GM23338 (cell line): ENCODE measurements around the gene GZMH. TPM values are rescaled to one million over a fixed set of nuclear protein-coding genes. Genes with fewer than 3 reads are reported as not detected.

Source experiments
- ATAC-seq: fragments of 200-7000 bp; cut with Tn5 transposase; 3 replicates; pipeline ENCODE4 v1.9.1; 2020
- DNase-seq: peaks from one replicate; pipeline ENCODE4 v3.0.0-alpha.2; 2015; ENCODE audit warnings: low spot score
- H2AFZ ChIP-seq: fragments of 200-600 bp; sonication (generic); 2 replicates; pipeline ENCODE4 v1.8.0; 2016; ENCODE audit warnings: antibody characterized with exemption, mild to moderate bottlenecking, moderate library complexity
- H3F3A ChIP-seq: fragments of 200-600 bp; sonication (generic); replicated peaks from 2 replicates; pipeline ENCODE4 v1.8.0; 2017; ENCODE audit warnings: antibody characterized with exemption, mixed run types, low read depth
- H3K27ac ChIP-seq: fragments of 200-600 bp; sonication (generic); 2 replicates; pipeline ENCODE4 v1.6.1; 2016; ENCODE audit warnings: low read depth
- H3K27me3 ChIP-seq: fragments of 200-600 bp; sonication (generic); 2 replicates; pipeline ENCODE4 v1.8.0; 2016; ENCODE audit warnings: mild to moderate bottlenecking, mixed run types, moderate library complexity; ENCODE audit not compliant: insufficient read depth
- H3K36me3 ChIP-seq: fragments of 200-600 bp; sonication (generic); 2 replicates; pipeline ENCODE4 v1.8.0; 2016; ENCODE audit warnings: mild to moderate bottlenecking; ENCODE audit not compliant: insufficient read depth
- H3K4me1 ChIP-seq: fragments of 200-600 bp; sonication (generic); 2 replicates; pipeline ENCODE4 v1.8.0; 2016; ENCODE audit warnings: mild to moderate bottlenecking, moderate library complexity; ENCODE audit not compliant: insufficient read depth
- H3K4me2 ChIP-seq: fragments of 200-600 bp; sonication (generic); 2 replicates; pipeline ENCODE4 v1.7.1; 2017; ENCODE audit warnings: mixed run types
- H3K4me3 ChIP-seq: fragments of 200-600 bp; sonication (generic); 2 replicates; pipeline ENCODE4 v1.6.1; 2016; ENCODE audit warnings: mixed run types
- H3K79me2 ChIP-seq: fragments of 200-600 bp; sonication (generic); replicated peaks from 2 replicates; pipeline ENCODE4 v1.8.0; 2017; ENCODE audit warnings: mild to moderate bottlenecking; ENCODE audit not compliant: insufficient read depth
- H3K9me2 ChIP-seq: fragments of 200-600 bp; sonication (generic); 2 replicates; pipeline ENCODE4 v1.8.0; 2017; ENCODE audit not compliant: insufficient read depth
- H4K20me1 ChIP-seq: fragments of 200-600 bp; sonication (generic); replicated peaks from 2 replicates; pipeline ENCODE4 v1.8.0; 2017; ENCODE audit warnings: mild to moderate bottlenecking; ENCODE audit not compliant: insufficient read depth
- H3K27ac Mint-ChIP-seq: 2 replicates; pipeline ENCODE4 v1.8.0; 2020; ENCODE audit warnings: inconsistent platforms, mild to moderate bottlenecking, moderate library complexity, mixed read lengths
- H3K27me3 Mint-ChIP-seq: 3 replicates; pipeline ENCODE4 v1.8.0; 2022; ENCODE audit warnings: low read depth, mild to moderate bottlenecking, moderate library complexity, mixed read lengths, inconsistent platforms; ENCODE audit not compliant: insufficient read depth, poor library complexity
- H3K36me3 Mint-ChIP-seq: 3 replicates; pipeline ENCODE4 v1.8.0; 2021; ENCODE audit warnings: low read depth, mild to moderate bottlenecking, inconsistent platforms, moderate library complexity, mixed read lengths
- H3K4me1 Mint-ChIP-seq: 3 replicates; pipeline ENCODE4 v1.8.0; 2020; ENCODE audit warnings: mild to moderate bottlenecking, inconsistent platforms, mixed read lengths
- H3K4me3 Mint-ChIP-seq: 3 replicates; pipeline ENCODE4 v1.8.0; 2021; ENCODE audit warnings: moderate library complexity, mild to moderate bottlenecking, inconsistent platforms, mixed read lengths
- H3K9me3 Mint-ChIP-seq: 3 replicates; pipeline ENCODE4 v1.8.0; 2020; ENCODE audit warnings: moderate library complexity, mild to moderate bottlenecking, inconsistent platforms, mixed read lengths
- CREB1 ChIP-seq: fragments of 250-450 bp; sonication (Bioruptor Pico); IDR thresholded peaks from 2 replicates; pipeline ENCODE4 v1.5.0; 2020; ENCODE audit warnings: low read depth, mild to moderate bottlenecking, moderate library complexity
- EZH2phosphoT487 ChIP-seq: fragments of 200-600 bp; sonication (generic); IDR thresholded peaks from one replicate; pipeline ENCODE4 v1.8.1; 2018; ENCODE audit warnings: antibody characterized with exemption; ENCODE audit not compliant: unreplicated experiment
- JUNB ChIP-seq: IDR thresholded peaks from one replicate; pipeline ENCODE4 v1.6.1; 2016; ENCODE audit warnings: antibody characterized with exemption; ENCODE audit not compliant: unreplicated experiment
- NANOG ChIP-seq: IDR thresholded peaks from 2 replicates; pipeline ENCODE4 v1.6.1; 2016; ENCODE audit warnings: antibody characterized with exemption, borderline replicate concordance
- POLR2AphosphoS5 ChIP-seq: IDR thresholded peaks from 2 replicates; pipeline ENCODE4 v1.6.1; 2016; ENCODE audit warnings: antibody characterized with exemption, low read depth
- ZNF114 ChIP-seq: fragments of 250-450 bp; sonication (Bioruptor Pico); IDR thresholded peaks from 2 replicates; pipeline ENCODE4 v1.5.0; 2020; ENCODE audit warnings: mild to moderate bottlenecking, moderate library complexity
- ZNF331 ChIP-seq: fragments of 250-450 bp; sonication (Bioruptor Pico); IDR thresholded peaks from 2 replicates; pipeline ENCODE4 v1.5.0; 2020; ENCODE audit warnings: low read depth, mild to moderate bottlenecking, moderate library complexity
- polyA plus RNA-seq: library from polyadenylated mRNA; unstranded; fragments of >200 nt; fragmentation: Nextera tagmentation; extraction: Ambion mirVana; gene quantifications from 2 replicates; pipeline ENCODE4 v1.2.1, GENCODE V29; 2016
- total RNA-seq: library from RNA; depleted of rRNA; stranded (reverse); fragments of >200 nt; shearing (Covaris generic); gene quantifications from 2 replicates; pipeline ENCODE4 v1.2.3, GENCODE V29; 2014
- TF ChIP-seq, protein P1 (sequence below), 2 experiments: fragments of 200-600 bp in 1 of 2; sonication (generic) in 1 of 2; conservative IDR thresholded peaks; 2 replicates each; pipeline versions ENCODE4 v1.5.1 to v1.6.1; 2016 to 2017; ENCODE audit warnings: antibody characterized with exemption in 2 of 2, low read depth in 2 of 2, mild to moderate bottlenecking in 2 of 2, moderate library complexity in 1 of 2
- TF ChIP-seq, protein P2 (sequence below): IDR thresholded peaks from one replicate; pipeline ENCODE4 v1.6.1; 2018; ENCODE audit warnings: antibody characterized with exemption; ENCODE audit not compliant: unreplicated experiment

The GZMH gene
- total and polyA plus RNA-seq, 2 experiments from 2014 or later, result not detected

DNA sequence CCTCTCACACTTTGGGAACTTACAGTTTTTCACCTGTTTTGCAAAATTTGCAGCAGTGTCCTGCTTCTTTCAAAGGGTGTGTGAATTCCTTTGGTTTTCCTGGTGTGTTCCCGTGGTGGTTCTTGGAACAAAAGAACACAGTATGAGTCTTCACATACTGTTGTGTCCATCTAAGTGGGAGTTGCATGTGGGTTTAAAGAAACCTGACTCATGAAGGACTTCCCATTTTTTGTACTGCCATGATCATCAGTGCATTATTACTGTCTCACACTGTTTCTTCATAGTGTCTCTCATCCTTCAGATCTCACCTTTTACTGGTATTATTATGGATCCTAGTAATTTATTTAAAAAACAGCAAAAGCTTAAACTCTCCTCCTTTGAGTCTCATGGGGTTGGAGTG is 3.8 kb upstream of the GZMH start:
- no peaks in the 10 kb centered on the region for H3K36me3 Mint-ChIP-seq
- H3K4me1 Mint-ChIP-seq, result peaks cover 6% of the 10 kb centered on the region
- ATAC-seq (no peak), DNase-seq (no peak)
- no peak overlapping the region for H2AFZ ChIP-seq
- TF ChIP-seq EZH2phosphoT487, result no peak
- no peak for TF ChIP-seq NANOG
- no peak for TF ChIP-seq CREB1
- TF ChIP-seq POLR2AphosphoS5, result no peak
- TF ChIP-seq, protein P1, sequence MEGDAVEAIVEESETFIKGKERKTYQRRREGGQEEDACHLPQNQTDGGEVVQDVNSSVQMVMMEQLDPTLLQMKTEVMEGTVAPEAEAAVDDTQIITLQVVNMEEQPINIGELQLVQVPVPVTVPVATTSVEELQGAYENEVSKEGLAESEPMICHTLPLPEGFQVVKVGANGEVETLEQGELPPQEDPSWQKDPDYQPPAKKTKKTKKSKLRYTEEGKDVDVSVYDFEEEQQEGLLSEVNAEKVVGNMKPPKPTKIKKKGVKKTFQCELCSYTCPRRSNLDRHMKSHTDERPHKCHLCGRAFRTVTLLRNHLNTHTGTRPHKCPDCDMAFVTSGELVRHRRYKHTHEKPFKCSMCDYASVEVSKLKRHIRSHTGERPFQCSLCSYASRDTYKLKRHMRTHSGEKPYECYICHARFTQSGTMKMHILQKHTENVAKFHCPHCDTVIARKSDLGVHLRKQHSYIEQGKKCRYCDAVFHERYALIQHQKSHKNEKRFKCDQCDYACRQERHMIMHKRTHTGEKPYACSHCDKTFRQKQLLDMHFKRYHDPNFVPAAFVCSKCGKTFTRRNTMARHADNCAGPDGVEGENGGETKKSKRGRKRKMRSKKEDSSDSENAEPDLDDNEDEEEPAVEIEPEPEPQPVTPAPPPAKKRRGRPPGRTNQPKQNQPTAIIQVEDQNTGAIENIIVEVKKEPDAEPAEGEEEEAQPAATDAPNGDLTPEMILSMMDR (conservative IDR thresholded peaks at IDR 0.05; ENCODE audit: low read depth in 2 of 2), result no peak
- TF ChIP-seq, protein P2, sequence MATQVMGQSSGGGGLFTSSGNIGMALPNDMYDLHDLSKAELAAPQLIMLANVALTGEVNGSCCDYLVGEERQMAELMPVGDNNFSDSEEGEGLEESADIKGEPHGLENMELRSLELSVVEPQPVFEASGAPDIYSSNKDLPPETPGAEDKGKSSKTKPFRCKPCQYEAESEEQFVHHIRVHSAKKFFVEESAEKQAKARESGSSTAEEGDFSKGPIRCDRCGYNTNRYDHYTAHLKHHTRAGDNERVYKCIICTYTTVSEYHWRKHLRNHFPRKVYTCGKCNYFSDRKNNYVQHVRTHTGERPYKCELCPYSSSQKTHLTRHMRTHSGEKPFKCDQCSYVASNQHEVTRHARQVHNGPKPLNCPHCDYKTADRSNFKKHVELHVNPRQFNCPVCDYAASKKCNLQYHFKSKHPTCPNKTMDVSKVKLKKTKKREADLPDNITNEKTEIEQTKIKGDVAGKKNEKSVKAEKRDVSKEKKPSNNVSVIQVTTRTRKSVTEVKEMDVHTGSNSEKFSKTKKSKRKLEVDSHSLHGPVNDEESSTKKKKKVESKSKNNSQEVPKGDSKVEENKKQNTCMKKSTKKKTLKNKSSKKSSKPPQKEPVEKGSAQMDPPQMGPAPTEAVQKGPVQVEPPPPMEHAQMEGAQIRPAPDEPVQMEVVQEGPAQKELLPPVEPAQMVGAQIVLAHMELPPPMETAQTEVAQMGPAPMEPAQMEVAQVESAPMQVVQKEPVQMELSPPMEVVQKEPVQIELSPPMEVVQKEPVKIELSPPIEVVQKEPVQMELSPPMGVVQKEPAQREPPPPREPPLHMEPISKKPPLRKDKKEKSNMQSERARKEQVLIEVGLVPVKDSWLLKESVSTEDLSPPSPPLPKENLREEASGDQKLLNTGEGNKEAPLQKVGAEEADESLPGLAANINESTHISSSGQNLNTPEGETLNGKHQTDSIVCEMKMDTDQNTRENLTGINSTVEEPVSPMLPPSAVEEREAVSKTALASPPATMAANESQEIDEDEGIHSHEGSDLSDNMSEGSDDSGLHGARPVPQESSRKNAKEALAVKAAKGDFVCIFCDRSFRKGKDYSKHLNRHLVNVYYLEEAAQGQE, result no peak
- TF ChIP-seq ZNF114 (CRISPR knock-in tag), result no peak
- no peaks in the 10 kb centered on the region for H3K79me2 ChIP-seq
- H3K4me1 ChIP-seq, result no peaks in the 10 kb centered on the region
- H3K9me3 Mint-ChIP-seq, result no peaks in the 10 kb centered on the region; the same call in 2 of the 3 replicates
- no peak overlapping the region for H3K4me3 ChIP-seq
- peaks cover 6% of the 10 kb centered on the region for H3K27me3 Mint-ChIP-seq
- H3K36me3 ChIP-seq, result no peaks in the 10 kb centered on the region
- H4K20me1 ChIP-seq, result no peaks in the 10 kb centered on the region
- H3K27ac ChIP-seq, result no peak overlapping the region
- no peak overlapping the region for H3K4me2 ChIP-seq
- H3K4me3 Mint-ChIP-seq, result no peak overlapping the region
- no peak overlapping the region for H3K27ac Mint-ChIP-seq
- H3F3A ChIP-seq, result no peaks in the 10 kb centered on the region
- H3K27me3 ChIP-seq, result no peaks in the 10 kb centered on the region
- H3K9me2 ChIP-seq, result peaks cover 5% of the 10 kb centered on the region; the same call in 1 of the 2 replicates

DNA sequence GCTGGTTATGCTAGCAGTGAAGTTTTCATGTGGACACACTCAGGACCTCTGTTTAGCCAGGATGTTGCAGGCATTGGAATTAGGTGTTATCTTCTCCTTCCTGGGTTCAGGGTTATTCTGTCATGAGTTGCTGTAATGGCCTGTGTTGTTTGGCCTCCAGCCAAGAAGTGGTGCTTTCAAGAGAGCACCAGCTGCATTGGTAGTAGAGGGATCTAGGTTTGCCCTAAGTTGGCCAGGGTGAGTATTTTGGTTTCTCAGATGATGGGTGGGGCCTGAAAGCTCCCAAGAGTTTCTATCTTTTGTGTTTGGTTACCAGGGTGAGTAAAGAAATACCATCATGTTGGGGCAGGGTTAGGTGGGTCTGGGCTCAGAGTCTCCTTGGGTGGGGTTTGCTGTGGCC is 2.7 kb upstream of the GZMH start:
- Mint-ChIP-seq H3K36me3 (no peaks in the 10 kb centered on the region), H3K9me3 (no peaks in the 10 kb centered on the region; the same call in 2 of the 3 replicates)
- H2AFZ ChIP-seq, result no peak overlapping the region
- TF ChIP-seq POLR2AphosphoS5, result no peak
- no peak for TF ChIP-seq JUNB
- no peak for TF ChIP-seq EZH2phosphoT487
- TF ChIP-seq, protein P2, result no peak
- no peak for TF ChIP-seq ZNF114 (CRISPR knock-in tag)
- no peak for TF ChIP-seq ZNF331 (CRISPR knock-in tag)

More for the DNA sequence above, 2.7 kb upstream of the GZMH start:
- H3K9me2 ChIP-seq, result peaks cover 5% of the 10 kb centered on the region; the same call in 1 of the 2 replicates
- H3K4me1 ChIP-seq, result no peaks in the 10 kb centered on the region
- Mint-ChIP-seq H3K4me3 (no peak overlapping the region), H3K27ac (no peak overlapping the region), H3K27me3 (peaks cover 8% of the 10 kb centered on the region), H3K4me1 (peaks cover 6% of the 10 kb centered on the region)
- H3K4me2 ChIP-seq, result no peak overlapping the region
- no peaks in the 10 kb centered on the region for H3K36me3 ChIP-seq
- H3K27ac ChIP-seq, result no peak overlapping the region
- H3K27me3 ChIP-seq, result no peaks in the 10 kb centered on the region
- H3F3A ChIP-seq, result no peaks in the 10 kb centered on the region
- no peak for ATAC-seq
- no peak overlapping the region for H3K4me3 ChIP-seq
- no peak for DNase-seq
- no peaks in the 10 kb centered on the region for H3K79me2 ChIP-seq
- no peaks in the 10 kb centered on the region for H4K20me1 ChIP-seq
